CD4-positive, alpha-beta T cell treated with Interleukin-15 for 1 hour (primary cell): ENCODE results near the gene NYAP2.

Experiments used
- DNase-seq: peaks from one replicate; pipeline ENCODE4 v3.0.0-alpha.2; 2020

Gene NYAP2

DNA sequence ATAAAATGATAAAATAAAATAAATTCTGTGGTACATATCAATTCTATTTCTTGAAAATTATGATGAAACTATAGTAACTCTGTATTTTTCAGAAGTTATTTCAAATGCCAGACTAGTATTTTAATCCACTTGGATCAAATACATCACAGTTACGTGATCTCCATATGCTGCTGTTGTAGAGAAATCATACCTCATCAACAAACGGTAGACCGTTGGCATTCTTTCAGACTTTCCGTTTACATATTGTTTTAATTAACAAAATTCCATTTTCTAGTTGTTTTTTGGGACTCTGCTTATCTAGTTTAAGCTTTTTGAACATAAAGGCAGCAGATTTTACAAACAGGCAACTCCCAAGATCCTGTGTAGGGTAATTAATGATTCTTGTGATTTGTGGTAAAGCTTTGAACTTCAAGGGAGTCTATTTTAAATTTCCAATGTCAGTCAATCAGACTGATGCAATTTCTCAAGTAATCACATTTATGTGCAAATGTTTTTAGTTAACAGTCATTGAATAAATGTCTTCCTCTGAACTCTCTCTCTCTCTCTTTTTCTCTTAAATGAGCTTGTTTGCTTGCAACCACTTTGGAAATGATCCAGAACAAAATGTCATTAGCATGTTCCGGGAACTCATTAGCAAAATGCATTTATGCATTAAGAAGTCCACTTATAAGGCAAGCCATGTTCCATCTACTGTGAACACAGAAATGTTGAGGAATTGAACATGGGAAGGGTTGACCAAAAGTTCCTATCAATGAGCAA, 31.8 kb downstream of the NYAP2 start:
- DNase-seq, result no peak

DNA sequence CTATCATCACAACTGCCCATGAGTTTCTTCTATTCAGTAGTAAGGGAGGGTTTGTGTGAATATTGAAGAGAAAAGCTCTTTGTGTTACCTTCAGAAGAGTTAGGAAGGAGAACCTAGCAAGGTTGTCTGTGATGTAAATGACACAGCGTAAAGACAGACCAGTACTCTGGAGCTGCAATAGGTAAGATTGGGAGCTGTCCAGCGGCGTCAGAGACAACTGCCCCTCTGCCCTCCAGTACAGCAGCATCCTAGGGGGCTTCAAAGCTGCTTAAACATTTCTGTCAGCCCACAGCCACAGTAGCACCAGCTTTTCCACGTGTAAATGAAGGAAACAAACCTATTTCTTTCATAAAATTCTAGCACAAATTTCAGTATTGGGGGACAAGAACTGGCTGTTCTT, 34.5 kb downstream of the NYAP2 start:
- no peak for DNase-seq

DNA sequence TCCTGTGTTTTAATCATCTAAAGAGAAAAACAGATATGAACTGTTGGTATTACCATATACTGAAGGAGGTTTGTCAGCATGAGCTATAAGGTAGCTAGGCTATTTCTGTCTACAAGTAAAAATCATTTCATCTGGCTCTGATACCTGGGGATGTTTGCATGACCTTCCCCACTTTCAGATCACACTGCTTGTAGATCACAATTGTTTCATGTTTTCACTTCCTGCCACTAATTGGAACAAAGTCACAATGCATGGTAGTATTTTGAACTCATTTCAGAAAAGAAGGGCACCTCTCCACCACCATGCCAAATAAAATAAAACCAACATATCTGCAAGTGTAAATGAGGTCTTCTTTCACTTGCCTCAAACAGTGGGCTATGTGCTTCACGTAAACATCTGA, 37.8 kb downstream of the NYAP2 start:
- no peak for DNase-seq

DNA sequence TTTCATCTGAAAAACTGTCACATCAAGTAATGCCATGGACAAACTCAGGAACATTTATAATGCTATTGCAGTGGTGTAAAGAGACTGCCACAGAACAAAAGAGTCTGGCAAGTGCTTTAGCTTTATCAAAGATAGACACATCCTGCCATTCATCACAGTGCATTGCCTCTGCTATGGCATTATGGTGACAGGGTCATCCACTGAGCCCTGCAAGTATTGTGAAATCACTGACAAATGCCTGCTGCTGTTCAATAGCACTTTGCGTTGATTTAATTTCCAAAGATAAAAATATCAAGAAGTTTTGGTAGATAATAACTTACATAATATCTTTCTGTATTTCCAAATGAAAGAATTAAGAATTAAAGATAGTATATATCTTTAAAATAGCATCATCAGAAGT, 38.7 kb downstream of the NYAP2 start:
- no peak for DNase-seq

DNA sequence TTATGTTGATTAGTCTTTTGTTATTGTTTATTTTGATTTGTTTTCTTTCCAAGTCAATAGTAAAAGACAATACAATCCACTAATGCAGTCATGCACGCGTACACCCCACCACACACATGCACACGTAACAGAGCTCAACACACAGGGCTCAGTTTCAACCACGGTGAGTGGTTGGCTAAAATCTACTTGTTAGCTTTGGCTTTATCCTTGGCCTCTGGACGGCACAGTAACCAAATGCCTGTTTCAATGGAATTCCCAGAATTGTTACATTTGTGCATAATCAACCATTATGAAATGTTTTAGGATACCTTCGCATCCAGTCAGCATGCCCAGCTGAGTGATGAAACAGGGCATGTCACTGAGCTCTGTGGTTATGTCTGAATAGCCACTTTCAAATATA, 53.2 kb downstream of the NYAP2 start:
- no peak for DNase-seq

DNA sequence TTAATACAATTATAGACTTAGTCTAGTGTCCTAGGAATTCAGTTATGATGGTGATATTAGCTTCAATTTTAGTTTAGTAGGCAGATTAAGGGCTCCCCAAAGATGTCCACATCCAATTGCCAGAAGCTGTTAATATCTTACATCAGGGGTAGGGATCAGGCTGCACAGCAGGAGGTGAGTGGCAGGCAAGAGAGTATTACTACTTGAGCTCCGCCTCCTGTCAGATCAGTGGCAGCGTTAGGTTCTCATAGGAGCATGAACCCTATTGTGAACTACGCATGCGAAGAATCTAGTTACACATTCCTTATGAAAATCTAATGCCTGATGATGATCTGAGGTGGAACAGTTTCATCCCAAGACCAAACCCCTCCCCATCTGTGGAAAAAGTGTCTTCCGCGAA, 54.9 kb downstream of the NYAP2 start:
- no peak for DNase-seq

DNA sequence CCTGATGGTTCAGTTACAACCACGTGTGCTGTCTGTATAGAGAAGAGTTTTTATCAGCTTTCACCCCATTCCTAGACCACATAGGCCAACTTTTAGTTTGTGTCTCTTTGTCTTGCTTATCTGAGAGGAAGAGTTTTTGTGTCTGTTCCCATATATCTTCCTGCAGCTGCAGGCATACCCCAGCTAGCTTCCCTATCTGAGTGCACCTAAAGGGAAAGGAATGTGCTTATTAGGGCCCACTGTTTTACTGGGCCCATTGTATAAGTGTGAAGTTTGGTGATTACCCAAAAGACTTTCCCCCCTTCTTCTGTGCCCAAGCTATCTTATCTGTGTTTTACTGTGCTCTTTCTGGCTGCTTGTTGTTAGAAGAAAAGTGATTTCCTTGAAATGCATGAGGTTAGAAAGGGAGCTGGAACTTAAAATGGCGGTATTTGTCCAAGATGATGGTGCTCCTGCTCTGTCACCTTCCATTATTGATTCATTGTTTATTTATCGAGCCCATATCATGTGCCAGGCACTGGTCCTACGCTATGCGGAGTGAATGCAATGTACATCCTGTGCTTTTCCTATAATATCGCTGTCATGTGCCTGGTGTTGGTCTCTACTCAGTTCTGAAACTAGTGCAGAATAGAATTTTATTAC, 57.2 kb downstream of the NYAP2 start:
- DNase-seq, result no peak

DNA sequence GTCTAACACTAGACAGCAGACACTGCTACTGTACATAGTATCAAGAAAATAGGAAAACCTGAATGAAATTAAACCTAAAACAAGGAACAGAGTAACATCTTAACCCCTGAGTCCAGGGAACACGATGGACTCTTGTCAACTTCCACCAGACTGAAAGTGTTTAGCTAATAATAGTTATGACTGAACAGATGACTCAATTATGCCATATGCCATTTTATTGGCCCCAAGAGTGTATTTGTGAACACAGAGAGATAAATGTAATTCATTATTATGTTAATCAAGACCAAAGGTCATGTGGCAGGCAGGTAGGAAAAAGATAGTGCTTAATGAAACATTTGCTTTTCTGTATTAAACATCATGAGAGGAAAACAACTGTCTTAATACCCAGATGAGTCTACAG, 58.0 kb downstream of the NYAP2 start:
- DNase-seq, result no peak

DNA sequence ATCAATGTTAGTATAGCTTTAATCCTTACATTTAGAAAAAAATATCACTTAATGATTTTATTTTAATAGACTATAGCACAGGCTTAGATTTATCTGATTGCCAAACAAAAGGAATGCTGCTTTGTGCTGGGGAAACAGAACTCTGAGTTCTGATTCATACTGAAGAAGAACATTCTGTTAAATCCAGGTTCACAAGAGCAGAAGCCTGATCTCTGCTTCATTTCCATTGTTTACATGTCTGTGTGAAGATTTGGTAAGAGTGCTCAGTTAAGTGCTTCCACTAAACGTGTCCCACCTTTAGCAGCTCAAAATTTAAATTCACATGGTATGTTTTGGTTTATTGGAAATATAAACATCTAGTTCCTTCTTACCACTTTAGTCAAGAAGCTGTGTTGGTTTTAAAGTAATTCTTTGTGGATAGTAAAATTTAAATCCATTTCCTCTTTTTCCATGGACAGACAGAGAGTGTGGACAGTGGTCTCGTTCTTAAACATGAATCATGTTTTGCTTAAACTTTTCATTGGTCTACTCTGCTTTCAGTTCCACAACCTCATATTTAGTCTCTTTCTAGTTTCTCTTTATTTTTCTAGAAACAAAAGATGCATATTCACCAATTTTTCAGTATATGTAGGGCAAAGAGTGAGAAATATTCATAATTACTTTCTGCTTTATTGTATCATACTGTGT, 59.1 kb downstream of the NYAP2 start:
- no peak for DNase-seq

DNA sequence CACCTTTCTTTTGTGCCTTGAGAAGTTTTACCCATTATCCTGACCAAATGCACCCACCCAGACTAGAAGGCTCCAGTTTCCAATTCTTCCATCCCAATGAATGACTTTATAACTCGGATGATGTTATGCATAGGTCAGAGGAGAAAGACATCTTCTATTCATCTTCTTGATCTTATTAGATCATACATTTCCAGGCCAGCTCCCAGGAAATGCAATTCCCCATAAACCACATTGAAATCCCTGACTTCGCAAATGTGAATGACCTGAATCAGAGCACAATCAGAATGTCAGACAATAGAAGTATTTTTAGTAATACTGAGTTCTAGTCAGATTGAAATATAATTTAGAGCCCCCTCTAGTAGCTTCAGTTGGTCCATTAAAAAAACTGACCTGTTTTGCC, 62.9 kb downstream of the NYAP2 start:
- no peak for DNase-seq

DNA sequence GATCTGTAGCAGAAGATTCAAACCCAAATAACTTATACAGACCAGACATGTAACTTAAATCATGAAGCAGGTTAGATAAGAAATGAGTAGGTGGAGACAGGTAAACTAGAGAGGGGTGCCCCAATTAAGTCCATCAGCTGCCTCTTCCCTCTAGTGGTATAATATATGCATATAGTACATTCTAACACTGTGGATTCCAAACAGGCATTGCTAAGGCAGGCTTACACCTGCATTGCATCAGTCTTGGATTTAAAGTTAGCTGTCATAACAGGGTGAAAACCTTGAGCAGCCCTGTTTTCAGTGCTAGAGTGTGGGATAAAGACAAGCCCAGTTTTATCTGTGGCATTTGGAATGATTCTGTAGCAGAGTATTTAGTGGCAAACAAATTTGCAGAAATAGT, 63.4 kb downstream of the NYAP2 start:
- DNase-seq, result no peak

DNA sequence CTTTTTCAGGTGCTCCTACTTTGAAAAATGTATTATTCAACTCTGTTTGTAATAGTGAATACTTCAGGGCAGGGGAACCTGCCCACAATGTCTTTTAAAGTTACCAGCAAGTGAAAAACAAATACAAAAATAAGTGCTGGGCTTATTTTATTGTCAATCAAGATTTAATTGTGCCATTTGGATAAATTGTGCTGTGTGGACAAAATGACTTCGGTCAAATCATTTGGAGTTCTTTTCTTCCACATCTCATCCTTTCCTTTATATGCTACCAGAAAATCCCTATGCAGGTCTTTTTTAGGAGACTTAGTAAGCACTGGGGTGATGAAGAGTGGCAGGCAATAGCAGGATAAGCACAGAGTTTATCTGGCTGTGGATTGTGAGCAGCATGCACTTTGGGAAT, 63.9 kb downstream of the NYAP2 start:
- no peak for DNase-seq

DNA sequence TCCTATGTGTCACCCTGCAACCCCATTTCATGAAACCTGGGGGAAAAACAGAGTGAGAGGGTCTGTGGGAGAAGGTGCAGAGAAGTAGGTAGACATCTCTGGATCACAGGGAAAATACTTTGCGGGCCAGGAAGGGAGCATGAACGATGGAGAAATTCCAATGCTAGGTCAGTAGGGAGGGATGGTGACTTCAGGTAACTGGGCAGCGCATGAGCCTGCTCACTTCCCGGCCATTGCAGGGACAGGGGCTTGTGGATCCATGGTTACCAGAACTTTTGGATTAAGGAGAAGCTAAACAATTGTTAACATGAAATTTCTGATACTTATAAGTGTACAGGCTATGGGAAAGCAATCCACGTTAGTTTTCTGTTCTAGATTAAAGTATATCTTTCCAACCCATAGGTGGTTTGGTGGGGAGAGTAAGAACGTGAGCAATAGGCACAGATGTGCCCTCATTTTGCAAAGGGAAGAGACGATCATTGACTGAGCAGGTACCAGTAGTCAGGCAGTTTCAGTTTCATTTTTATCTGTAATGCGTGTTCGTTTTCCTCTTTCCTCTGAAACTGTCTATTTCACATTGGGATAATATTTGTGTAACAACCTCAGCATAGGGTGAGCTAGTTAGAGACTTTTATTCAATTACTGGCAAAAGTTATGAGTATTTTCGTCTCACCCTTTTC, 65.0 kb downstream of the NYAP2 start:
- DNase-seq, result no peak

DNA sequence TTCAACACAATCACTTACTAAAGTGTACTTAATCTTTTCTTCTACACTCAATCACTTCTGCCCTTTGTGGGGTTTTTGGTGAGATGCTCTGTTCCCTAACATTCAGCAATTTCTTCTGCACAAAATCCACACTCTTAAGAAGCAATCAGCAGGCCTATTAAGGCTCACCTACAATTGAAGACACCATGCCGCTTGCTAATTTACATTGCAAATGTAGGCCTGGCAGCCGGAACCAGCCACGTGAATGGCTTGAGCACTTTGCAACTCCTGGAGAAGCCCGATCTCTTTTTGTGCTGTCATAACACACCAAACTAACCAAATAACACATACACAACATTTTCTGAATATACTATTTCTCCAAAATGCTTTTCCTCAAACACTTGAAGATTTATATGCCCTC, 66.3 kb downstream of the NYAP2 start:
- DNase-seq, result no peak

DNA sequence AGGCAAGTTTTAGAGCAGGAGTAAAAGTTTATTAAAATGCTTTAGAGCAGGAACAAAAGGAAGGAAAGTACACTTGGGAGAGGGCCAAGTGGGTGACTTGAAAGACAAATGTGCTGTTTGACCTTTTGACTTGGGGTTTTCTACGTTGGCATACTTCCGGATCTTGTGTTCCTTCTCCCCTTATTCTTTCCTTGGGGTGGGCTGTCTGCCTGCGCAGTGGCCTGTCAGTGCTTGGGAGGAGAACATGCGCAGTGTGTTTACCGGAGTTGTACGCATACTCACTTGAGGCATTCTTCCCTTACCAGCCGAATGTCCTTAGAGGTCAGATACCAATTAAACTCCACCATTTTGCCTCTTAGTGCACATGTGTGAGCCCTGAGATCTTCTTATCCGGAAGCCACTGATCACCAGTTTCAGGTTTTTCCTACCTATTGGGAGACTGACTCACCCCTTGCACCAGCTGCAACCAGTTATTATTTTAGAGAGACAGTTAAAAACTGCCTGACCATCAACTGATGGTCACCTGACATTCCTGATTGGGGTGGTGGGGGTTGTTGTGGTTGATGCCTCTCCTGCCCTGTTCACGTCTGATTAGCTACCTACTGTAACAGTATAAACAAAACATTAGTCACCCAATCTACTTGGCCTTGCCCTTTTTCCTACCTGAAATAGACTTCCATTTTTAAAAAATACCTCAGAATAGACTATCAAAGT, 67.5 kb downstream of the NYAP2 start:
- DNase-seq, result no peak

DNA sequence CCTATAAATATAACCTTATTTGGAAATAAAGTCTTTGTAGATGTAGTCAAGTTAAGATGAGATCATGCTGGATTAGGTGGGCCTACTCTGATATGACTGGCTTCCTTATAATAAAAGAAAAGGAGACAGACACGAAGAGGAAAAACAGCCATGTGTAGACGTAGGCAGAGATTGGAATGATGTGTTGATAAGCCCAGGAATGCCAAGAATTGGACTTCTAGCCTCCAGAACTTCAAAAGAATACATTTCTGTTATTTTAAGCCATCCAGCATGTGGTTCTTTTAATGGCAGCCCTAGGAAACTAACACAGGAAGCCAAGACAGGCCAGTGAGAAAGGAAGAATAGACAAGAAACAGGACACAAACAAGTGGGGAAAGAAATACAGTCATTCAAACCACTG, 68.6 kb downstream of the NYAP2 start:
- DNase-seq, result no peak

DNA sequence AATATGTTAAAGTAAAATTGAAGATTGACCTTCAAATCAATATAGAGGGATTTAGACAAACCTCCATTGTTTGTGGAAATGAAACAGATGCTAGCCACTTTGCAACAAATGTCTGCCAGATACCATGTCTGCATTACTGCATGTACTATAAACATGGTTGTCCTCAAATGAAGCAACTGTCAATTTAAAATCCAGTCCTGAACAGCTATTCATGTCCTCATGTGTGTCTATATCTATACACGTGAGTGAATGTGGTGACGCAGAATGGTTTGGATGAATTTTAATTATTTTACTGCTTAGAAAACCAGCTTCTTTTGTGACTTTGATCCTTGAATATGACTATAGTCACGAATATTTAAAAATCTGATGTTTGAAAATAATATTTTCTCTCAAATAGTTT, 71.5 kb downstream of the NYAP2 start:
- no peak for DNase-seq

DNA sequence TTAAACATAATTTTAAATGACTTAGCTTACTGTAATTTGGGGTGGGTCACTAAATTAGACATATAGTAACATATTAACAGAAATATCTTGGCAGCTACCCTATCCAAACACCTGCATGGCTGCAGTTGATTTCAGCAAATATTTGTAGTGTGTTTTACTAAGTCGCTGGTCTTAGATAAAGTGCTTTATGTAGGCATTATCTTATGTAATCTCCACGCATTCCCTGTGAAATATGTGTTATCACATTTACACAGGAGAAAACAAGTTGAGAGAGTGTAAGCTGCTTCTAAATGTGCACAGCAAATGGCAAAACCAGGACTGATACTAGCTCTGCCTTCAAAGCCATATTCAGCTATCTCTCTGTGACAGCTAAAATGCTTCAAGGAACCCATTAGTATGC, 72.0 kb downstream of the NYAP2 start:
- DNase-seq, result no peak

DNA sequence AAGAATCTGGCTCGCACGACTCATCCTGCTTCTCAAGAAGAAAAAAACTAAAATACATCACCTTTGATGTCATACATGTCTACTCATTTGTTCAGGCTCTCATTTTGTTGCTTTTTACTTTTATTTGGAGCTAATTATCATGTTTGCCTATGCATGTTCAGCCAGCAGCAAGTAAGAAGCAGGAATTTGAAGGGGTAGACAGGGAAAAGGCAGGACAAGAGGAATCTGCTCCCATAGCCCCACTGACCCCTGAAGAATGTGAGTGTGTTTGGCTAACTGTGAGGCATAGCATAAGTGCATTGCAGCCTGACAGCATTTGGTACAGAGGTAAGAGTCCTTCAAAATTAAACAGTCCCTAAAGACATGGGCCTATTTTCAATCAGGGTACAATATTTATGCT, 72.7 kb downstream of the NYAP2 start:
- DNase-seq, result no peak

DNA sequence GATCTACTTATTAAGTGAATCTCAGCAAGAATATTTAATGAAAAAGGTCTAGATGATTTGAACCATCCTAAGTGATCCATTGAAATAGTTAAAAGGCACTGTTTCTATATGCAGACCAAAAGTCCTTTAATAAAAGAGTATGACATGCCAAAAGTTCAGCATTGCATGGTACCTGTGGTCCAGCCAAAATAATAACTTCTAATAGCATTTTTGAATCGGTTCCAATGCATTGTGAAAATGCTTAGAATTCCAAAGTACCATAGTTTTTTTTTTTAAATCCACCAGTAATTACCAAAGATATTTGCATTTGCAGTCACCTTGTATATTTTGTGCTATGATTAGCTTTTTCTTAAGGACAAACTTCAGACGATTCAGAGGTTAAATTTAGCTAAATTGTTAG, 79.9 kb downstream of the NYAP2 start:
- DNase-seq, result no peak

DNA sequence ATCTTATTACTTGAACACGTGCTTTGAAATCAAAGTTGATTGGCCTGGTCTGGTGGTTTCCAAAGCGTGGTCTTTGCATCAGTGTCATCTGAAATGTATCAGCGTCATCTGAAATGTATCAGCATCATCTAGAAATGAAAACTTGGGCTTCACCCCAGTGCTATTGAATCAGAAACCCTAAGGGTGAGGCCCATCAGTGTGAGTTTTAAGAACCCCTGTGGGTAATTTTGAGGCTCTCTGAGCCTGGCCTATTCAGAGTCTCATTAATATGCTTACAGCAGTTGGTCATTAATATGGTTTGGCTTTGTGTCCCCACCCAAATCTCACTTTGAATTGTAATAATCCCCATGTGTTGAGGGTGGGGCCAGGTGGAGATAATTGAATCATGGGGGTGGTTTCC, 85.2 kb downstream of the NYAP2 start:
- no peak for DNase-seq

DNA sequence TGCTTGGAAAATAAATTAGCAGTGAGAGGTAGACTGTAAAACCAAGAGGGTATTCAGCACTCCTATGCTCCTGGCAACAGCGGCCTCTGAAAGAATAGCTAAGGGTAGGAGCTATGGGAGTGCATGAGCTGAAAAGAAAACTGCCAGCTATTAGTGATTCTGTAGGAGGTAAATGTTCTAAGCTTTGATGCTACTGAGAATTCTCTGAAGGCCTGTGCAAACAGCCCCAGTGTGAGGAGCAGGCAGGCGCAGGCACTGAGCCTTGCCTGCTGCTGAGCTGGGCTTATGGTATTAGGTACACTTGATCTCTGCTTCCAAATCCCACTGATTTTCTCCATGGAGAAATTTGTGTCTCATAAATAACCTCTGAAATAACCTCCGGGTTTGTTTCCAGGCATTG, 86.7 kb downstream of the NYAP2 start:
- no peak for DNase-seq

DNA sequence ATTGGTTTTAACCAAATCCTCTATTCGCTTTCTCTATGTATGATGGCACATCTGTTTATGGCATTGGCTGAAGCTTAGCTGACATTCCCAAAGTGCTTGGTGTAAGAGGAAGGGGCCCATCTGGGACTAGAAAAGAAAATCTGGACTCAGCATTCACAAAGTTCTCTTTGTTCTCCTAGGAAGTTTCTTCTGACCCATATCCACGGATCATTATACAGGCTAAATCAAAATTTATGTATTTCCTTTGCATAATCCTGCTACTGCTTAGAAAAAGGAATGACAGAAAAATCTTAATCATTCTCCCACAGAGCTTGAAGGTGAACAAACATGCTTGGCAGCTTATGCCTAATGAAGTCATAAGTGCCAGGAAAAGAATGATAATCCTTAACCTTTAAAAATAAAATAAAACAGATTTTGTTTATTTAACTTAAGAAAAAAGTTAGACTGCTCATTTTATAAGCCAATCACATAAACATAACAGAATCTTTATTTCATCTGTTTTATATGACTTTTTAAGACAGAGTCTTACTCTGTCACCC, 88.4 kb downstream of the NYAP2 start:
- DNase-seq, result no peak
